Glomerular visceral epithelial cell (primary cell): ENCODE measurements around the gene ITLN2.
"Not testable (repeated sequence)": the region's sequence is repeated elsewhere in the genome, so short reads cannot be mapped to it uniquely, and the experiment has no call there.

Experiments used
- DNase-seq: peaks from one replicate; pipeline ENCODE4 v3.0.0-alpha.2; 2016; ENCODE audit errors: extremely low spot score

ITLN2 gene

GRCh38 chr1:160954158-160955104, at the start of gene ITLN2:
TSS of gene ITLN2 (minus strand) at chr1:160954809. CDS start at chr1:160954741, 68 bp downstream.
- peak; percentile 39 for DNase-seq

DNA sequence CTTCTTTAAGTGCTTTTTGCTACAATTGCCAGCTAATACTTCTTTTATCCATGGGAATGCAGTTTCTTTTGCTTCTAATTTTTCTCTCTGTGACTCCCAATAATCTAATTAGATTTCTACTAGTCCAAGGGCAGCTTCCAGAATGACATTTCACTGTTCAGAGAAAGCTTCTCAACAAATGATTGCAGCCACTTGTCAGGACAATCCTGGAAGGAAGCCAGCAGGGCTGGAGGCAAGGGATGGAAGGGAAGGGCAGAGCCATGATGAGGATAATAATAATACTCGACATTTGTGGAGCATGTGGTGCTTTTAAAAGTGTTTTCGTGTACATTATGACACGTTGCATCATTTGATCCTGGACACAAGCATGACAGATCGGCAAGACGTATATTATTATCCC, 46.9 kb upstream of the ITLN2 start:
- no peak for DNase-seq

- DNase-seq, result no peak
Measured at GRCh38 chr1:161000736-161001480, 46.3 kb upstream of the ITLN2 start.

GRCh38 chr1:160999376-160999775, 44.8 kb upstream of the ITLN2 start:
- DNase-seq, result no peak

DNA sequence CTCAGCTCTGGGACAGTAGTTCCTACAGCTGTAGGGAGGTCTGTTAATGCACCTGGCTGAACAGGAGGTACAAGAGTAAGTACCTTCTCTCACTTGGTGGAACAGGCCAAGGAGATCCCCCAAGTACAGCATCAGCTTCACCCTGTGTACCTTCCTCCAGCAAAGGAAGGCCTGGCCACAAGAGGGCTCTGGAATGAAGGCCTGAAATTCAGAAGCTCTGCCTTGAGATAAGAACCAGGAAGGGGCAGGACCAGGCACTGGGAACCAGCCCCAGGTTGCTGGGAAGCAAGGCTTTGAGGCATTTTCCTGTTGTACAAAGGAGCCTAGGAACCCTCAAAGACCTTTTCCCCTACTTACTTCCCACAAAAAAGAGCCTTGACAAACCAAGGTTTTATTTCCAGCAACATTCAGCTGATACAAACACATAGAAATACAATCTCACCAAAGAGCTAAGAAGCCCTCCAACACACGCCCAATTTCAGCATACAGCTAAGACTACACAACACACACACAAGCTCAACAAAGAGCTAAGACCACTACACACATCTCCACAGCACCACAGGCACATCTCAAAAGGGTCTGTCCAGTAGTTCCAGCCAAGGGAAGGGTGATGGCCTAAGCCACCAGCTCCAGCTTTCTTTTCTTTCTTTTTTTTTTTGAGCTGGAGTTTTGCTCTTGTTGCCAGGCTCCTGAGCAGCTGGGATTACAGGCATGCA, 42.9 kb upstream of the ITLN2 start:
- DNase-seq, result peak; percentile 38

DNA sequence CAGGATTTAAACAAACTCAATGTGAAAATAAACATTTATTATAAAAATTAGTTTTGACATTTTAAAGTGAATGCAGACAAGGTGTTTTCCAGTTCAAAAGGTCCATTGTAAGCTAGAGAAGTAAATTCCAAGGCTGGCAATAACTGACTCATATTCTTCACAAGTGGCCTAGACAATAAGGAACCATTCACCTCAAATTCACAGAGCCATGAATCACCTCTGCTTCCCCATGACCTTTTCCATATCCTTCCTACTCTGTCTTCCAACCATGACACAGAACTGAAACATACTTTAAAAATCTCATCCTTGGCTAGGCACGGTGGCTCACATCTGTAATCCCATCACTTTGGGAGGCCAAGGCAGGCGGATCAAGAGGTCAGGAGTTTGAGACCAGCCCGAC, 41.6 kb upstream of the ITLN2 start:
- DNase-seq, result peak; percentile 82

GRCh38 chr1:160993544-160994193, 39.1 kb upstream of the ITLN2 start:
- DNase-seq, result peak; percentile 49

- not testable (repeated sequence) for DNase-seq
Measured at GRCh38 chr1:160992036-160992435, 37.4 kb upstream of the ITLN2 start.

GRCh38 chr1:160987359-160988050, 32.9 kb upstream of the ITLN2 start:
- no peak for DNase-seq

DNA sequence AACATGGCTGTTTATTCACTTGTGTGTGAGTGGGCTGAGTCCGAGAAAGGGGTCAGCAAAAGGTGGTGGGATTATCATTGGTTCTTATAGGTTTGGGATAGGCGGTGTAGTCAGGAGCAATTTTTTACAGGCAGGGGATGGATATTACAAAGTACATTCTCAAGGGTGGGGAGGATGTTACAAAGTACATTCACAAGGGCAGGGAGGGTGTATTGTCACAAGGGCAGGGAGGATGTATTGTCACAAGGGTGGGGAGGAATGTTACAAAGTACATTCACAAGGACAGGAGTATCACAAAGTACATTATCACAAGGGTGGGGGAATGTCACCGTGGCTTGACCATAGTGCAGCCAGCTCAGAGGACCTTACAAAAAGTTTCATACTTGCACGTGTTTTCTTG, 31.1 kb upstream of the ITLN2 start:
- DNase-seq, result no peak

DNA sequence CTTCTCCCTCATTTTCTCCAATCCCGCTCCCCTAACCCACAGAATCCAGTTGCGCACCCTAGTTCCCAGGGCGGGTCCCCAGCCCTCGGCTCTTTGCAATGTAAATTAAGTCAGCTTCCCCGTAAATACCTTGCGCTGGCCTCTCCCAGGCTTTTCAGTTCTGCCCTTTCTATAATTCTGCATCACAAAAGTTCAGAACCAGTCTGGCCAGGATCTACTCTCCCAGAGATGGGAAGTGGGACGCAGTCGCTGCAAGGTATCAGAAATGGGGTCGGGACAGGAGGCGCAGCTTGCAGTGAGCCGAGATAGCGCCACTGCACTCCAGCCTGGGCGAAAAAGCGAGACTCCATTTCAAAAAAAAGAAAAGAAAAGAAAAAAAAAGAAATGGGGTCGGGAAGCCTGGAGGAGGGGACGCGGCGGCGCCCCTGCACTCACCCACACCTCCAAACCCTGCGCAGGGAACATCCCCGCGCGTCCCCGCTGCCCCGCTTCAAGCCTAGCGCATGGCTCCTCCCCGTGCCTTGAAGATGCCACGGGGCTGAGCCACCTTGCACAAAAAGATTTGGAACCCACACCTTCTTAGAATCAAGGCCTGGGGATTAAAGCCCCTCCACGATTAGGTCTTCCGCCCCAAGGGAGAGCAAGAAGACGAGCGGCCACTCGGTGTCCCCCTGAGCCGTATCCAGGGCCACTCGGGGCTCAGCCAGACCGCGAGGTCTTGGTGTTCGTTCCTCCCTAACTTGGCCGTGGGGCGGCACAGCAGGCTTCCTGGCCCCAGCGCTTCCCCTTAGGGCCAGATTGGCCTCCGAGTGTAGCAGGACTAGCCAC, 27.2 kb upstream of the ITLN2 start:
- DNase-seq, result no peak

GRCh38 chr1:160979286-160979685, 24.7 kb upstream of the ITLN2 start:
- no peak for DNase-seq

GRCh38 chr1:160978510-160978927, 23.9 kb upstream of the ITLN2 start:
- DNase-seq, result no peak

DNA sequence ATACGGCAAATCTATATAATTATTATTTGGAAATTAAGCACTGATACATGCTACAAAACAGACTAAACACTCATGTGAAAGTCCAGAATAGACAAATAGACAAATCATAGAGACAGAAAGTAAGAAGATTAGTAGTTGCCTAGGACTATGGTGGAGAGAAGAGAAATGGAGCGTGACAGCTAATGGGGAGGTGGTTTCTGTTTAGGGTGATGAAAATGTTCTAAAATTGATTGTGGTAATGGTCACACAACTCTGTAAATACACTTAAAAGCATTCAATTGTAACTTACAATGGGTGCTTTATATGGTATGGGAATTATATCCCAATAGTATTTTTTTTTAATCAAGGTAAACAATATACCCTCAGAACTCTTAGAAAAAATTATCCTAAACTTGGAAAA, 20.4 kb upstream of the ITLN2 start:
- no peak for DNase-seq

- no peak for DNase-seq
Measured at GRCh38 chr1:160973491-160973890, 18.9 kb upstream of the ITLN2 start.

DNA sequence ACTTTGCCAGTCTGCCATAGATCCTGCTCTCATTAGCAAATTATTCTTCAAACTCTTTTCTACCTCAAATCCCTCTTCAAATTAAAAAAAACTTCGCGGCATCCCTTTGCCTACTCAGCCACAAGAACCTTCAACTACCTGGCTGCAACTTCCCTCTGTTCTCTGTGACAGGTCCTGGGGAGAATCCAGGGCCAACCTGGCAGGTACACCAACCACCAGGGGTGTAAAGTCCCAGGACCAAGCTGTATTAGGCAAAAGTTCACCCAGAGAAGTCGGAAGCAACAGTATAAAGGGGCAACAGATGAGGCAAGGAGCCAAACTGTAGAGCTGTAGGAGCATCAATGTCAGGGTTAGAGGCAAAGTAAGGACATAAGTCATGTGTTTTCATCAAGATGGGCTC, 18.3 kb upstream of the ITLN2 start:
- DNase-seq, result no peak

DNA sequence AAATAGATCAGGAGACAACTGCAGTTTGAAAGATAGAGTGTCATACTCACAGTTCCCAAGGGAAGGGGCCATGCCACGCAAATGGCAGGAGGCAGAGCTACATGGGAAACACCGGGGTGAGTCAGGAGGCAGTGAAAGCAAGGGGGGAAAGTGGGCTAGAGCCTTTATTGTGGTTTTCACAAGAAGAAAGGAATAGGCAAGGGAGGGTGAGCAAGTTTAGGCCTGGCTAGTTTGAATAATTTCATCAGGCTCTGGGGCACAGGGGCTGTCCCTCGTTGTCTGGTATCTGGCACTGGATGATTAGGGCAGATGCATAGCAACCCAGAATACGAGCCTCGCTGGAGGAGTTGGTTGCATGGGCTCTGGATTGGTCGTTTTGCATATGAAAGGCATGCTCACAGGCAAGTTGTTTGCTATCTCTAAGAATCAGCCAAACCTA, 17.0 kb upstream of the ITLN2 start:
- peak; percentile 16 for DNase-seq

DNA sequence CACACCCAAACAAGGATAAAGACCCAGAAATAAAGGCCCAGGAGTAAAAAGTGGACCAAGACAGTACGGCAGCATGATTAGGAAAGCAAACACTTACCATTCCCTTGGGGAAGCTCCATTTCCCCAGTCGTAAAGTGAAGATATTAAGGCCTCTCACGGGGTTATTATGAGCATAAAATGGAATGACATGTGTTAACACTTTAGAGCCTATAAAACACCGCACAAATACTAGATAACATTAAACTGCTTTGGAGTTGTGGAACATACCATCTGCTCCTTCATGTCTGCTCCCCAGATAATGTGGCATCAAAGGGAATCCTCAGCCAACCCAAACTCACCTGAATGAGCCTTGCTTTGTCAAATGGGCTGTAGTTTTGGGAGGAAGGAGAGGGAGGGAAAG, 8.9 kb upstream of the ITLN2 start:
- no peak for DNase-seq

DNA sequence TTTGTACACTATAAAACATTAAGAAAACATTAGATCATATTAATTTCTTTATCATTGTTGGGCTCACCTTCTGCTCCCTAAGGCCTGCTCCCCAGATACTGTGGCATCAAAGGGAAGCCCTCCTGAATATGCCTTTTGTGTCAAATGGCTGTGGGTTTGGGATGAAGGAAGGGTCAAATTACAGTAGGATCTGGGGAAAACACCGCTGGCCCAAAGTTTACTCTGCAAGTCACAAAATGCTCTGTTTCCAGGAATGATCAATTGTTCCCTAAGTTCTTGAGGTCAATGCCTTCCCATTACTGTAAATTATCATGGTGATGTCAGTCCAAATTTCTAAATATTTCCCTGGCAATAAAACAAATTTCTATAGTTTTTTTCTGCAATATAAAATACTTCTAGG, 6.8 kb upstream of the ITLN2 start:
- no peak for DNase-seq

- DNase-seq, result no peak
Measured at GRCh38 chr1:160956966-160957365, 2.4 kb upstream of the ITLN2 start.
